Activated gamma-delta T cell treated with Interleukin-2 at 50 U/mL for 16 hours (primary cell): ENCODE data around the gene GZMB.
"Not testable (repeated sequence)": the region's sequence is repeated elsewhere in the genome, so short reads cannot be mapped to it uniquely, and the experiment has no call there.

Source experiments
- DNase-seq: peaks from one replicate; pipeline ENCODE4 v3.0.0-alpha.2; 2020

Gene GZMB

GRCh38 chr14:24634158-24634557 lies at the start of gene GZMB:
Gene GZMB, minus strand, starts transcription at chr14:24634190. Its CDS starts 30 bp downstream, at chr14:24634160.
- DNase-seq: peak; percentile 71

- DNase-seq: no peak
These were observed 47.1 kb upstream of the GZMB start for GRCh38 chr14:24681056-24681455.

- no peak for DNase-seq
These were observed 46.5 kb upstream of the GZMB start for GRCh38 chr14:24680516-24680915.

- DNase-seq: no peak
These were observed 45.4 kb upstream of the GZMB start for GRCh38 chr14:24679248-24679961.

- DNase-seq: peak; percentile 80
These were observed 44.8 kb upstream of the GZMB start for GRCh38 chr14:24678801-24679247.

GRCh38 chr14:24677956-24678355 lies 44.0 kb upstream of the GZMB start:
- DNase-seq: no peak

- DNase-seq: peak; percentile 44
These were observed 40.4 kb upstream of the GZMB start for GRCh38 chr14:24674204-24674970.

- DNase-seq: peak; percentile 64
These were observed 39.7 kb upstream of the GZMB start for GRCh38 chr14:24673534-24674203.

- DNase-seq: no peak
These were observed 39.1 kb upstream of the GZMB start for GRCh38 chr14:24673059-24673458.

GRCh38 chr14:24670594-24670993 lies 36.6 kb upstream of the GZMB start:
- DNase-seq: no peak

GRCh38 chr14:24669651-24670050 lies 35.7 kb upstream of the GZMB start:
- no peak for DNase-seq

- DNase-seq: peak; percentile 31
These were observed 31.5 kb upstream of the GZMB start for GRCh38 chr14:24665440-24665991.

- DNase-seq: no peak
These were observed 30.4 kb upstream of the GZMB start for GRCh38 chr14:24664366-24664765.

GRCh38 chr14:24662753-24663152 lies 28.8 kb upstream of the GZMB start:
- no peak for DNase-seq

- DNase-seq: no peak
These were observed 26.1 kb upstream of the GZMB start for GRCh38 chr14:24659916-24660570.

GRCh38 chr14:24648361-24648760 lies 14.4 kb upstream of the GZMB start:
- DNase-seq: not testable (repeated sequence)

GRCh38 chr14:24639905-24640304 lies 5.9 kb upstream of the GZMB start:
- DNase-seq: no peak

GRCh38 chr14:24639270-24639669 lies 5.3 kb upstream of the GZMB start:
- DNase-seq: no peak

- DNase-seq: no peak
These were observed 637 bp downstream of the GZMB start for GRCh38 chr14:24633353-24633752.

- no peak for DNase-seq
These were observed 1.2 kb downstream of the GZMB start for GRCh38 chr14:24632761-24633160.

GRCh38 chr14:24632336-24632735 lies 1.7 kb downstream of the GZMB start:
- DNase-seq: no peak

- DNase-seq: no peak
These were observed 2.1 kb downstream of the GZMB start for GRCh38 chr14:24631749-24632335.
